ENCODE results near the gene PNMA6F.

PNMA6F gene

DNA sequence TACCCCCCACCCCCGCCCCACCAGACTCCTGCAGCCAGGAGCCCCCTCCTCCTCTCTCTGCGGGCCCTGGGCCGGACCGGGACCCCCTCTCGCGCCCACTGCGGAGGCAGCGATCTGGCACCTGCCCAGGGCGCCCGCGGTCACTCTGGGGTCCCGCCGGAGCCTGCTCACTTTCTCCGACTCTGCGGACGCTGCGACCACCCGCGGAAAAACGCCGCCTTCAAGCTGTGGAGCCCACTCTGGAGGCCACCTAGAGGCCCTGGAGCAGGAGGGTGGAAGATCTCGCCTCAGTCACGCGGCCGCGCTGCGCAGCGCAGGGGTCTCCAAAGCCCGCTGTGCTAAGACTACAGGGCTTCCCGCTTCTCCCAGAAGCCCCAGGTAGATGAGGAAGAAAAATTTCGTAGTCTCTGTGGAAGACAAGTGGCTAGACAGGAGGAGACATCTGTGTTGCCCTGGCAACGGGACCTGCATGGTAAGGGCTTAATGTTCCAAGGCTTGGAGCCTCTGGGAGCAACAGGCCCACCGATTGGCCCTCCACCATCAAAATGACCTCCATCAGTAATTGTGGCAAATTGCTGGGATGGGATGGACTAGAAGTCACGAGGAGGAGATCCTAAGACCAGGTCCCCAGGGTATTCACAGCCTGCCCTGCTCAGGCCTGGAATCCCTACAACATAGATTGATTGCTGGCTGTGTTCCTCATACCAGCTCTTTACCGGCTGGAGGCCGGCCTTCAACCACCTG, at the start of gene PNMA6F:
Gene PNMA6F (minus strand): TSS at position 387 of the 744 bp plus-strand sequence. CDS start 1,093 bp downstream, outside the sequence.
- no peak for DNase-seq

DNA sequence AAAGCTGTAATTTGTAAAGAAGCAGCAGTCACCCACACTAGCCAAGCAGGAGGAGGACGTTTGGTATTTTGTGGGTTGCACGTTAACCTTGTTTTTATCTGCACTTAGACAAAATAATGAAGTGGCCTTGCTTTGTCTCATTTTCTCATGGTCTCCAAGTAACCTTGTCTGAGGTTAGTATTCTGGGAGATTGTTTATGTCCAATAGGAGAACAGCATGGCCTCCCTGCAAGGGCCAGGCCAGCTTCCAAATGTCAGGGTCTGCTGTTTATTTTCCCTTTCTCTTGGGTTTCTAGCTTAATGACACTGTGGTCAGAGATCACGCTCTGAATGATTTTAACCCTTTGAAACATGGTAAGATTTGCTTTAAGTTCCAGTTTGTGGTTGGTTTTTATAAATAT, 49.7 kb upstream of the PNMA6F start:
- DNase-seq, result no peak

DNA sequence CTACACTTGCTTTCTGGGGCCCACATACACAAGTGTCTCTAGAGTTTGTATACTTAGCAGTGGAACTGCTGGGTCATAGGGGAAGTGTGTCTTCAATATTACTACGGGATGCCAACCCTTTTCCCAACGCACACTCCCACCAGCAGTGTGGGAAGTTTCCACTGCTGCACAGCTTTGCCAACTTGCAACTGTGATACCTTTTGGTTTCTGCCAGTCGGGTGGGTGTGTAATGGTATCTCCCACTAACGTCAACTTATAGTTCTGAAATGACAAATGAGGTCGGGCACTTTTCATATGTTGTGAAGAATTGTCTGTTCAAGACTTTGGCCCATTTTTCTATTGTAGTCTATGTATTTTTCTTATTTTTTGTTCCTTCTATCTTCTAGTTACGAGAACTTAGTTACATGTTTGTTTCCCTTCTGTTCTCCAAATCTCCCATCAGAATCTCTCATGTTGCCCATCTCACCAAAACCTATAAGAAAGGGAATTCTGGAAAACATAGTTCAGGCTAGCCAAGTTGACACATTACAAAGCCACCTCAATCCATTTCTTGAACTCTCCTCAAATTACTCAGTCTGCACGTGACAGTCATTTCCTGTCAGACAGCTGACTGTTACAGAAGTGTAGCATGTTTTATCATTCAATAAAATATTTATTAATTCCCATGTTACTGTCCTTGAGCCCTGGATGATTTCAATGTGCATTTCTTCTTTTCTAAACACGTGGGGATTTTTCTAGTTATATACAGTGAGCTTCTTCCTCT, 48.9 kb upstream of the PNMA6F start:
- no peak for DNase-seq

DNA sequence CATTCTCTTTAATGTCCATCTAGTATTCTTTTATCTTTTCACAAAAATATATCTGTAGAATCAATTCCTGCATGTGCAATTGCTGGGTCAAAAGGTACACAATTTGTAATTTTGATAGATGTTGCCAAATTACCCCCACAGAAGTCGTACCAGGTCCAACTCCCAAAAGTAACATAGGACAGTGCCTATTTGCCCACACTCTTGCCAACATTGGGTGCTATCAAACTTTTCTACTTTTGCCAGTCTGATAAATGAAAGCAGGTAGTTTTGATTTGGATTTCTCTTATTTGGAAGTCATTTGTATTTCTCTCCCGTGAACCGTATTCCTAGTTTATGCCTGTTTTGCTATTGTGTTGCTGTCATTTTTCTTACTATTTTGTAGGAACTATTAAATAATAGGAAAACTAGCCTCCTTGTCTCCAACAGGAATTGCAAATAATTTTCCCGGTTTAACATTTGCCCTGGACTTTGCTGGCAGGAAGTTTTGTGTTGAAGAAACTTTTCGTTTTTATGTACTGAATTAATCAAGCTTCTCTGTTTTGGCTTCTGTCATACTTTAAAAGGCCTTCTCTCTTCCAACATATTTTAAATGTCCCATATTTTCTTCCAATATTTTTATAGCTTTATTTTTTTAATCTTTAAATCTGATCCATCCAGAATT, 45.4 kb upstream of the PNMA6F start:
- no peak for DNase-seq

DNA sequence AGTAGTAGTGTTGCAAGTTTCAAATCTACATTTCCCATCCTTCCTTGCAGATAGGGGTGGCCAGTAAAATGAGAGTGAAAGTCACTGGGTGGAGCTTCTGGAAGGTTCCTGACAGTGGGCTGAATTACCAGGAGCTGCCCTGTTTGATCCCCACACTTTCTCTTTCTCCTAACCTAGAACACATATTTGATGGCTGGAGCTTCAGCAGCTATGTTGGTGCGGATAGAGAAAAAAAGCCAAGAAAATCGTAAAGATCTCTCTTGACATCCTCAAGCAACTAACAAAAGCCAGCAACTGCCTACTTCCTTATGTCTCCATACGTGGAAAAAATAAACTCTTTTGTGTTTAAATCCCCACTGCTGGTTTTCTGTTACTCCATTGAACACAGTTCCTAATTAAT, 44.6 kb upstream of the PNMA6F start:
- no peak for DNase-seq

DNA sequence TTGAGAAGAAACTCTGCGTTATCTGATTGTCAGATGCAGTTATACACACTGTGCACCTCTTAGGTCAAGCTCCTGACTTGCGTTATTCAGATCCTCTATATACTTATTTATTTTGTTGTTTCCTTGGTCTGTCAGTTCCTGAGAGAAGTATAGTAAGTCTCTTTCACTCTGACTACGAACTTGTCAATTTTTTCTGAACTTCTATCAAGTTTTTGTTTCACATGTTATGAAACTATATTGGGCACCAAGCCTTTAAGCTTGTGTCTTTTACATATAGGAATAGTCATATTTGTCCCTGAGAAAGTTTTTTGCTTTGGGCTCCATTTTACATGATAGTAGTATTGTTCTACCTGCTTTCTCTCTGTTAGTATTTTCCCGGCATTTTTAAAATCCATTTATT, 44.1 kb upstream of the PNMA6F start:
- DNase-seq, result no peak

DNA sequence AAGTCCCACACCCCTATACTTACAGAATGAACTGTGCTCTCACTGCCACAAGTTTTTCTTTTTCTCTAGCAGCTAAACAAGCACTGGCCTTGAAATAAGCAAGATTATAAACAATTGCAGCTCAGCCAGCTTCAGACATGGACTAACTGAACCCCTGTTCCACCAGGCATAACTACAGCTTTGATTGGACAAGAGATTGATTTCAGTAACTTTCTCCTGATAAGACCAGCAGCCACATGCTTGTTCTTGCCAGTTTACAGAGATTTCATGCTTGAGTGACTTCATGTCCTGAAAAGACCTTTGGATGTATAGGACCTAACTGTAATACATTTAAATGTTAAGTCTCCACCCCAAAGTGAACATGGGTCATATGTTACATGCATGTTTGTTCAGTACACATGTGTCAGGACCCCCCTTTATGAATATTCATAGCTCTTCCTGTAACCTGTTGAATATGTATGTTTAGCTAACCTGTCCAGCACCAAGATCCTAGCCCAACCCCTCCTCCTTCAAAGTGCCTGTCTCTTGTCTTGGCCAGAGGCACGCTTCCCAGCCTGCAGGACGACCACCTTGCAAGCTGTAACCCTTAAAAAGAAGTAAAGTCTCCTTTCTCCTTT, 40.3 kb upstream of the PNMA6F start:
- no peak for DNase-seq

DNA sequence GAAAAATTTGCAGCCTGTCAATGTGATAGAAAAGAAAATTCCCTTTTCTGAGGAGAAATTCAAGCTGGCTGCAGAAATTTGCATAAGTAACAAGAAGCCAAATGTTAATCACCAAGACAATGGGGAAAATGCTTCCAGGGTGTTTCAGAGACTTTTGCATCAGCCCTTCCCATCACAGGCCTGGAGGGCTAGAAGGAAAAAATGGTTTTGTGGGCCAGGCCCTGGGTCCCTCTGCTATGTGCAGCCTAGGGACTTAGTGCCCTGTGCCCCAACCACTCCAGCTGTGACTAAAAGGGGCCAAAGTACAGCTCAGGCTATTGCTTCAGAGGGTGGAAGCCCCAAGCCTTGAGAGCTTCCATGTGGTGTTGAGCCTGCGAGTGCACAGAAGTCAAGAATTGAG, 36.3 kb upstream of the PNMA6F start:
- DNase-seq, result no peak

DNA sequence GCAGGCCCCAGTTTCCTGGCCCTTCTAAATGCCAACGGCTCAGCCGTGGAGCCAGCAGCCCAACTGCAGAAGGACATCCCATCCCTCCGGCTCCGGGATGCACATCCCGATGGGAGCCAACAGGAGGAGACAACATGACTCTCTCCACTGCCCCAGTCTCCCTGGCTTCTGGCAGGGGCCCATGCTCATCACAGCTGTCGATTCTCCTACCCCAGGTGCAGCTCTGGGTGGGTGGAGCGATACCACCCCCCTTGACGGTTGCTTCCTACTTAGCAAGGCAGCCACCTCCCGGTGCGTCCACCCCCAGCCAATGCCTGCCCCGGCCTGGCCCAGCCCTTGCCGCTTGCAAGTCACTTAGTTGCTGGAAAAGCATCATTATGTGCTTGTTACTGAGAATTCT, 31.8 kb upstream of the PNMA6F start:
- DNase-seq, result no peak

DNA sequence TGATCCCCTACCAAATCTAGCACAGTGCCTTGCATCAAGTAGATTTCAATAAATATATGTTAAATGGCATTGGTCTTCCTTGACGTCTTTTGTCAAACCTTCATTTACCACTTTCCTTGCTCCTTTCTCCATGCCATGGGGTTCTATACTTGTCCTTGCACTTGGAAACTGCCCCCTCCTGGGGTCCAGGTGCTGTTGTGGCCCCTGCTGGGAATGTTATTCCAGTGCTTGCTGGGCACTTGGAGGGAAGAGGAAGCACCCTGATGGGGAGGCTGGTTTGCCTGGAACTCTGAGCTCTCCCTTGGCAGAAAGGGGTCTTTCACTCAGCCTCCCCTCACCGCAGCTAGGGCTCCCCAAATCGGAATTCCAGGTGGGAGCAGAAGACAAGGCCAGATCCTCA, 31.3 kb upstream of the PNMA6F start:
- DNase-seq, result no peak

DNA sequence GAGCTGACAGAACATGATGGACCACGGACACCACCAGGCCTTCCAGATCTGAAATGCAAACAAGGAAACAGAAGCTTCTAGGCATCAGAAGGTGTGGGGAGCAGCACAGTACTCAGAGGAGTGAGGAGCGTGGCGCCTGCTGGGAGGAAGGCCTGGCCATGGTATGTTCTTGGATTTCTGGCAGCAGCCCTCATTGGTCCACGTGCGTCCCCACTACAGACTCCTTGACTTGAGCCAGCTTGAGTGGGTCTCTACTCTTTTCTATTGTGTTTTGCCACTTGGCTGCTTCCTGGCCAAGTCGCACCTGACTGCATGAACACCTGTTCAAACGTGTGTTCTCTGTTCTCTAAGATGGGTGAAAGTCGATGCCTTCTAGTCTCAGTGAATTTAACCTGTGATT, 30.4 kb upstream of the PNMA6F start:
- DNase-seq, result no peak

DNA sequence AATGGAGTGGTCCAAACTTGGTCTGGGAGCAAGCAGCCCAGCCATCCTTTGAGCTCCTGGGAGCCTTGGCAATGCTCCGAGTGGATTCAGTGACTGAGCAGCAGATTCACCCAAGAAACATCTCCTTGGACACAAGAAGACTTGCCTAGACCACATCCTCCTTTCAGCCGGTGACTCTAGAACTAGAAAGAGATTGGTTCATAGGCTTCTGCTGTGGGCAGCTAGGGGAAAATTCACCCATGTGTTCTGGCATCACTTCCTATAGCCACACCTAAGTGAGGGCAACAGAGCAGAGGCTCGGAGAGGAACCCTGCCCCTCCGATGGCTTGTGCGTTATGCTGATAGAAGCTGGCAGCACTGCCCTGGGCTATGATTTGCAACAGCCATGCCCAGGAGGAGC, 28.4 kb upstream of the PNMA6F start:
- DNase-seq, result no peak

DNA sequence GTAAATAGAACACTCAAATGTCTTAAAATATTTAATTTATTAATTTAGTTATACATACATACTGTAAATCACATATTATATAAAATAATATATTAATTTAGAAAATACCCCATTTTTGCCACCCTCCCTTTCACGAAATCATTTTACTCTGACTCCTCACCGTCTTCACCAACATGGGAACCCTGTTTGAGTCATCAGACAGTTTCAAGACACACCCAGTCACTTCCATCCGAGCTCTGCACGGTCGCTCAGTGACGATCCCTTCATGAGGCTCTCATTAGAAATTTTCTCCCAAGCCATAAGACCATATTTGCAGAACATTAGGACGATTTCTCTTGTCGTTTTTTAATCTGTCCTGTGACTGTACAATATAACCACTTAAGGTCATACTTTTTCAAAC, 26.9 kb upstream of the PNMA6F start:
- no peak for DNase-seq

DNA sequence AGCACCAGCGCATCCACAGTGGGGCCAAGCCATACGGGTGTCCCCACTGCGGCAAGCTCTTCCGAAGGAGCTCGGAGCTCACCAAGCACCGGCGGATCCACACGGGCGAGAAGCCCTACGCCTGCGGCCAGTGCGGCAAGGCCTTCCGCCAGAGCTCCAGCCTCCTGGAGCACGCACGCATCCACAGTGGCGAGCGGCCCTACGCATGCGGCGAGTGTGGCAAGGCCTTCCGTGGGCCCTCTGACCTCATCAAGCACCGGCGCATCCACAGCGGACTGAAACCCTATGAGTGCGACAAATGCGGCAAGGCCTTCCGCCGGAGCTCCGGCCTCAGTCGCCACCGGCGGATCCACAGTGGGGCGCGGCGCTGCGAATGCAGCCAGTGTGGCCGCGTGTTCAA, 26.0 kb upstream of the PNMA6F start:
- DNase-seq, result no peak

DNA sequence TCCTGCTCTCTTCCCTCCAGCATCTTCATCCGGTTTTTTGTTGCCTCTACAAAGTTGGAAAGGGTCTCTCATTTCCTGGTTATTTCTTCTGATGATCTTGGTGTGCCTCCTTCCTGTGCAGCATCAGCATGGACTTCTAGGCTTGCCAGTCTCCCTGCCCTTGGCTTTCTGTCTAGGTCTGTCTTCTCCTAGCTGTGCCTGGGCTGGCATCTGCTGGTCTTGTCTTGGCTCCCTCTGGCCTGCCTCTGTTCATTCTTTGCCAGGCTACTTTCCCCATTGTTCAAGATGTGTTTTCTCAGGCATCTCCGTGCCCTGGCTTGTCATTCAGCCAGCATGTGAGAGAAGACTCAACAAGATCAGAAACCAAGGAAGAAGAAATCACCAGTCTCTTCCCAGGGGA, 22.1 kb upstream of the PNMA6F start:
- DNase-seq, result no peak

DNA sequence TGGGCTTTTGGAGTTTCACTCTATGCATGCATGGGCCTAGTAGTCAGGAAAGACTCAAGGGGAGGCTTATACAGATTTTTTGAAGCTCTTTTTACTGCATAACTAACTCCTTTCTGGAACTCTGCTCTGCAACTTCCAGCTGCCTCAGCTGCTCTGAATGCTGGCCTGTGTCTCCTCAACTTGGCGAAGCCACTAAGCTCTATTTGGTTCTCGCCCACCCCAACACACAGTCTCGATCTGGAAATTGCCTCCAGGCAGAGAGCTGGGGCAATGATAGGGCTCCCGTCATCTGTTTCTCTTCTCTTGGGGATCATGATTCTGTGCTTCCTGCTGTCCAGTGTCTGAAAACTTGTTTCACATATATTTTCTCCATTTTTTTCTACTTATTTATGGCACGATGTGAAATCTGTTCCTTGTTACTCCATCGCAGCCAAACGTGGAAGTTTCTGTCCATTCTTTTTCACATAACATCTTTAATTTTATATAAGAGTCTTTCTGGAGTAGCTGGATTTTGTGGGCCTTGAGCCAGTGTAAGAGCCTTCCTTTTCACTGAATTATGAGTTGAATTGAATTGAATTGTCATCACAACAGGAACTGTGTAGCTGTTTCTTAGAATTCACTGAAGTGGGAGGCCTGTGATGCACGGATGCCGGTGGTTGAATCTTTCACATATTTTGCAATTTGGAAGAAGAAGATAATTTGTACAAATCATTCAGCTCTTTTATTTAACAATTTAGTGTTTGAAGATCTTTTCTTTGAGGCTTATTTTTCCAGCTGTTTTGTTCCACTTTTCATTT, 21.4 kb upstream of the PNMA6F start:
- no peak for DNase-seq

DNA sequence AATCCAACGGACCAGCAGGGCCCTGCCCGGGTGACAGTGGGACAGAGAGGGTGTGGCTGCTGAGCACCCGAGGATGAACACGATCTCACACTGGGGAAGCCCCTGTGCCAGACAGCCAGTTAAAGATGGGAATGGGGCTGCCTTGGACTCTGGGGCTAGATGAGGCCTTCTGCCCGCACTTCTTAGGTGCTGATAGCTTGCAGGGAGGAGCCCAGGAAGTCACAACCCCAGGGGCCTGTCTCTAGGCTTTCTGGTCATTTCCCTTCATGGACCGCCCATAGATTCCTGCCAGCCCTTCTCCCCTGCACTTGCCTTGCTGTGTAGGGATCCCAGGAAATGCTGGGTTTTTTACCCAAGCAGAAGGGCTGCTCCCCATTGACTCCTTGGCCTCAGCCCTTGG, 18.5 kb upstream of the PNMA6F start:
- no peak for DNase-seq

DNA sequence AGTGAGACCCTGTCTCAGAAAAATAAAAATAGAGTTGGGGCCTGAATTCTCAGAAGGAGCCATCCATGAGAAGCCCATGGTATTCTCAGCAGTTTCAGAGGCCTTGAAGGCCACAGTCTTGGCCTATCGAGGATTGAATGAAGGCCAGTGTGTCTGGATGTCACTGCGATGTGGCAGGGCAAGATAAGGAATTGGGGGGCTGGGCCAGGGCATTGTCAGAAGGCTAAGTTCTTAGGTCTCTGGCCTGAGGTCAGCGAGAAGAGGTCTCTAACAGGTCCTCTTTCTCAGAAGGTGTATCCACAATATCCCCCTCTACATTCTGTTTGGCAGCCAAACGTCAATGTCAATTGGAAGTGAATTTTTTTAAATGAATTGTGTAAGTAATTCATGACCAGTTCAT, 18.1 kb upstream of the PNMA6F start:
- DNase-seq, result no peak

DNA sequence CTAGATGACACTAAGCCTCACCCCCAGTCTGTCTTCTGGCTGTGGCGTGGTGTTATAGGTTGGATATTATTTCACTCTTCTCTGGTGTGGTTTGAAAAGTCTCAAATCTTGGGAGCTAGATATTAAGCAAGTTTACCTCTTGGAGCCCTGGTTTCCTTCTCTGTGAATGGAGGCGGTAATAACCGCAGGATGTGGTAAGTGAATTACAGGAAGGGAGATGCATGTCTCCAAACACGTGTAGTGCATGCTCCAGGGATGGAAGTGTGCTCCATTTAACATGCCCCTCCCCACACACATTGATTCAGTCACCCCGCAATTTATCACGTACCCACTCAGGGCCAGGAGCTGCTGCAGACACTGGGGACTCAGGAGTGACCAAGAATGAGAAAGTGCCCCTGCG, 17.3 kb upstream of the PNMA6F start:
- DNase-seq, result no peak

DNA sequence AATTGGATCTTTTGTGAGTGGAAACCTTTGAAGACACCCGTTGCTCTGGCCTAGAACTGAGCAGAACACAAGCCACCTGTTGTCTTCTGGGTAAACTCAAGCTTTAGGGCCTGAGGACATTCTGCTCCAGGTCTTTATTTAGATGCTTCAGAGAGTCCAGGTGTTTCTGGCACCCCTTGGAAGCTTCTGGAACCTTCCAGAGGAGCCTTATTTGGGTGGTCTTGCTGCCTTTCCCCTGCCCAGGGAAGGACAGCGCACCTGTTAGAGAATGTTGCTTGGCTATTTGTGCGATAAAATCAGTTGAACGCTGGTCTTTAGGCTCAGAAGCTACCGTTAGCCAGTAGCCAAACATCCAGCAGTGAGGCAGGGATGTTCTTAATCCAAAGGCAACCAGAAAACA, 15.4 kb upstream of the PNMA6F start:
- no peak for DNase-seq

DNA sequence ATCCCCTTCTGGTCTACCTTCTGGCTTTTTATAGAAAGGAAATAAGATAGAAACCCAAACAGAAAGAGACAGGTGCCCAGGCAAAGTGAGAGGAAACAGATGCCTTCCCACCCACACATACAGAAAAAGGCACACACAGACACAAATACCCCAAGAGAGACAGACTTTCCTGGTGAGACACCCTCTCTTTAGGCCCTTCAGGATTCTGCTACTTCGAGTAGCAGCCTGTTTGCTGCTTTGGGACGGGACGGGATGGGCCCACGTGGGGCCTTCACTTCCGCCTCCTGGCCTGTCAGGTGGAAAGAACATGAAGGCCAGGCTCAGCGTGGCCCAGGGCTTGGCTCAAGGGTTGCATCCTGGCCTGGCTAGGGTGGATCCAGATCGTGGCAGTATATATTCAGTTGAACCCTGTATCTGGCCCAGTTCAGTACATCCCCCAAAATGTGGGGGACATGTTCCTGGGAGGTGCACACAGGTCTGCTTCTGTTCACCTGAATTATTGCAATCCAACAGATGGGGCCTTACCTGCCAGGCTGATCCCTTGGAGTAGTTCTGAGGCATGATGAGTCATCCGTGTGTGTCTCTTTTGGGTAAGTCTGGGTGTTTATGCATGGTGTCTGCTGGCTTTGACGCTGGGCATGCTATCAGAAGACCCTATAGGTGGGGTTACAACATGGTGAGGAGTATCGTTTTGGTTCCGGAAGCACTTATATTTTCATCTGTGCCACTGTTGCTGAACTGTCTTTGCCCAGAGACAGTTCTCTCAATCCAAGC, 14.7 kb upstream of the PNMA6F start:
- no peak for DNase-seq

Data from cortex of kidney (tissue), 1 donor.